Sigmoid colon (tissue), 7 donors: ENCODE data around the gene STOX2. TPM values are rescaled to one million over a fixed set of nuclear protein-coding genes. Genes with fewer than 3 reads are reported as not detected.
A peak's percentile ranks its signal among the peaks of the same experiment; 100 is the strongest.

Experiments
- DNase-seq: peaks from one replicate; pipeline ENCODE4 v3.0.0-alpha.2; 2019
- H3K27ac ChIP-seq, 4 donors: fragments of 200-600 bp; sonication (generic); one replicate each; pipeline ENCODE4 v1.5.1; 2016 to 2019; ENCODE audit warnings: mild to moderate bottlenecking in 1 of 4
- H3K27me3 ChIP-seq, 3 donors: fragments of 200-600 bp; sonication (generic); one replicate each; pipeline ENCODE4 v1.5.1; 2019; ENCODE audit warnings: mild to moderate bottlenecking in 1 of 3
- H3K36me3 ChIP-seq, 4 donors: fragments of 200-600 bp; sonication (generic); one replicate each; pipeline ENCODE4 v1.5.1; 2016 to 2019
- H3K4me1 ChIP-seq, 4 donors: fragments of 200-600 bp; sonication (generic); one replicate each; pipeline ENCODE4 v1.5.1; 2017 to 2019
- H3K4me3 ChIP-seq, 4 donors: fragments of 200-600 bp; sonication (generic); one replicate each; pipeline ENCODE4 v1.5.1; 2017 to 2019; ENCODE audit warnings: mild to moderate bottlenecking in 2 of 4, moderate library complexity in 1 of 4
- H3K9me3 ChIP-seq, 4 donors: fragments of 200-600 bp in 3 of 4; sonication (generic) in 3 of 4; one replicate each; pipeline versions ENCODE4 v1.5.1 to v1.6.1; 2013 to 2019
- EP300 ChIP-seq, 4 donors: sonication (generic); formaldehyde crosslinking; IDR thresholded peaks; one replicate each; pipeline ENCODE4 v1.6.1; 2017; ENCODE audit warnings: antibody characterized with exemption in 4 of 4
- POLR2A ChIP-seq, 2 donors: fragments of 450-650 bp; IDR thresholded peaks; one replicate each; pipeline ENCODE4 v1.6.1; 2016; ENCODE audit warnings: antibody characterized with exemption in 2 of 2, mild to moderate bottlenecking in 2 of 2, moderate library complexity in 2 of 2
- POLR2AphosphoS5 ChIP-seq, 4 donors: sonication (generic); formaldehyde crosslinking; IDR thresholded peaks; one replicate each; pipeline ENCODE4 v1.6.1; 2017; ENCODE audit warnings: antibody characterized with exemption in 4 of 4
- WGBS, 2 donors: extraction: QIAGEN DNeasy Blood & Tissue Kit; methylation state at CpG; one replicate each; pipeline ENCODE4 v1.1.7; 2013; 5-methylcytosine and 5-hydroxymethylcytosine counted together
- intact Hi-C: fragments of 100-400 bp; cut with DNase I; formaldehyde crosslinking; loops from one replicate; pipeline ENCODE4 v1.15.1; 2023
- polyA plus RNA-seq, 3 donors: library from polyadenylated mRNA; stranded (reverse); fragments of 200-250 nt; gene quantifications; one replicate each; pipeline ENCODE4 v1.2.3, GENCODE V29; 2013
- total RNA-seq, 4 donors: library from RNA; depleted of rRNA; stranded (reverse); fragments of >200 nt; gene quantifications; one replicate each; pipeline ENCODE4 v1.1.0, GENCODE V29; 2016
- TF ChIP-seq, protein P1 (sequence below), 4 experiments: fragments of 450-650 bp in 3 of 4; fragments of 200-600 bp in 1 of 4; IDR thresholded peaks; one replicate each; pipeline ENCODE4 v1.5.1; 2016 to 2019; ENCODE audit warnings: antibody characterized with exemption in 4 of 4, mild to moderate bottlenecking in 3 of 4, moderate library complexity in 2 of 4
- donor health status: healthy with polysubstance abuse.
- donor health status: Bipolar disorder and iron deficiency.
- donor health status: healthy.

Gene STOX2
- total and polyA plus RNA-seq, 7 donors = under 0.01 to 9.6 (median 2.2) TPM

- Histone ChIP-seq H3K4me3 (no peak overlapping the region), H3K9me3 (no peaks in the 10 kb centered on the region), H3K27me3 (no peaks in the 10 kb centered on the region), H3K36me3 (no peaks in the 10 kb centered on the region), H3K27ac (no peak overlapping the region), H3K4me1 (no peaks in the 10 kb centered on the region)
- TF ChIP-seq POLR2A (IDR thresholded peaks at IDR 0.05) (no peak), EP300 (IDR thresholded peaks at IDR 0.05) (no peak), POLR2AphosphoS5 (IDR thresholded peaks at IDR 0.05) (no peak)
- TF ChIP-seq, protein P1, sequence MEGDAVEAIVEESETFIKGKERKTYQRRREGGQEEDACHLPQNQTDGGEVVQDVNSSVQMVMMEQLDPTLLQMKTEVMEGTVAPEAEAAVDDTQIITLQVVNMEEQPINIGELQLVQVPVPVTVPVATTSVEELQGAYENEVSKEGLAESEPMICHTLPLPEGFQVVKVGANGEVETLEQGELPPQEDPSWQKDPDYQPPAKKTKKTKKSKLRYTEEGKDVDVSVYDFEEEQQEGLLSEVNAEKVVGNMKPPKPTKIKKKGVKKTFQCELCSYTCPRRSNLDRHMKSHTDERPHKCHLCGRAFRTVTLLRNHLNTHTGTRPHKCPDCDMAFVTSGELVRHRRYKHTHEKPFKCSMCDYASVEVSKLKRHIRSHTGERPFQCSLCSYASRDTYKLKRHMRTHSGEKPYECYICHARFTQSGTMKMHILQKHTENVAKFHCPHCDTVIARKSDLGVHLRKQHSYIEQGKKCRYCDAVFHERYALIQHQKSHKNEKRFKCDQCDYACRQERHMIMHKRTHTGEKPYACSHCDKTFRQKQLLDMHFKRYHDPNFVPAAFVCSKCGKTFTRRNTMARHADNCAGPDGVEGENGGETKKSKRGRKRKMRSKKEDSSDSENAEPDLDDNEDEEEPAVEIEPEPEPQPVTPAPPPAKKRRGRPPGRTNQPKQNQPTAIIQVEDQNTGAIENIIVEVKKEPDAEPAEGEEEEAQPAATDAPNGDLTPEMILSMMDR (IDR thresholded peaks at IDR 0.05) = no peak
- no peak for DNase-seq
- intact Hi-C loops = no loop called here
- WGBS, 2 donors = 87 to 88% methylated on average over 9 of the region's 9 CpGs
These were observed 117.7 kb downstream of the STOX2 start for GRCh38 chr4:184022679-184023383.

DNA sequence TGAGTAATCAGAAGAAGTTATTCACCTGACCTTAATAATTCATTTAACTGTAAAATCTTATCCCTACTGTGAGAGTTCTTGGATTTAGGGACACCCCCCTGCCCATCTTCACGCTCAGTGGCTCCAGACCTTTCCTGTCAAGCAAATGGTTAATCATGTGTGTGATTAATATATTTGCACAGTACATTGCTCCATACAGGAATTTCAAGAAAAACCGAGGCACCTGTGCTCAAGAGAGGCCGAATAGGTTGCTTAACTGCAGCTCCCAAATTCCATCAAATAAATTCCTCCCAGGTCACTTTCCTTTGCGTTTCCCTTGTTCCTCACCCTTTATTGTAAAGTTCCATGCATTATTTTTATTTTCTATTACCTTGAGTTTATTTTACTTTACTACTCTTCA lies 119.5 kb downstream of the STOX2 start:
- H3K9me3 ChIP-seq = no peaks in the 10 kb centered on the region
- intact Hi-C loops = no loop called here
- WGBS, 2 donors = 76 to 87% methylated on average over 4 of the region's 4 CpGs
- TF ChIP-seq POLR2AphosphoS5 (IDR thresholded peaks at IDR 0.05) (no peak), EP300 (IDR thresholded peaks at IDR 0.05) (no peak), POLR2A (IDR thresholded peaks at IDR 0.05) (no peak)
- TF ChIP-seq, protein P1 (IDR thresholded peaks at IDR 0.05) = no peak
- no peak overlapping the region for H3K27ac ChIP-seq
- DNase-seq = no peak
- no peaks in the 10 kb centered on the region for H3K27me3 ChIP-seq
- no peaks in the 10 kb centered on the region for H3K36me3 ChIP-seq
- H3K4me1 ChIP-seq = no peaks in the 10 kb centered on the region
- no peak overlapping the region for H3K4me3 ChIP-seq

DNA sequence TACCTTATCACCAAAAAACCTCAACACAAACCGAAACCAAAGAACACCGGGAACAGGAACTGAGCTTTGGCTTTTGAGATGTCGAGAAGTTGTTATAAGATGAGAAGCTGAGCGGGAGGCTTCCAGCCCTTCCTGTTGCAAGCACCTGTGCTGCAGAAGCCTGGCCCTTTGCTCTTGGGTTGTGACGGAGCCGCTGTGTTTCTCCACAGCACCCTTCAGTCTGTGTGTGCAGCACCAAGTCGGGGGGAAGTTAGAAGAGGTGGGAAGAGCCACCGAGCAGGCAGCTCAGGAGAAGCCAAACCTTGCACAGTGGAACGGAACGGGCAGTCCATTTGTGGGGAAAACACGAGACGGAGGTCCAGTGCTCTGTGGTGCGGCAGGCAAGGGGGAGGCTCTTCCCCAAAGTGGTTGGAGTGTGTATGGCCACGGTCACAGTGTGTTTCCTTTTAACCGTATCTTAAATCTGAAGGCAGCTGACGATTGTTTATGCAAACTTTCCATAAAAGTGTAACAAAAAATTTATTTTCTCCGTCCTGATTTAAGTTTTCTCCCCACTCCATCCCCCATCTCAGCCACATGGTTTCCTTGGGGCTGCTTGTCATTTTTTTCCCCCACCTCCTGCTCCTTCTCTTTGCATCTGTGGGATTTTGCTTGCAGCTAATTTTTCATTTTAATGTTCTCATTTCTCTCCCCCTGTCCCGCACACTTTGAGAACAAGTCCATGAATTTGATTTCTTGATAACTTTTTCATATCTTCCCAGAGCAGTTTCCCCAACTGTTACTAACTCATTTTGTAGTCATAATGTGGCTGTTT lies 123.7 kb downstream of the STOX2 start:
- Histone ChIP-seq H3K27me3 (no peaks in the 10 kb centered on the region), H3K4me3 (peak overlapping the region in 2 of 4 donors; percentile 26 to 33), H3K36me3 (no peaks in the 10 kb centered on the region), H3K27ac (no peak overlapping the region), H3K9me3 (no peaks in the 10 kb centered on the region), H3K4me1 (no peaks in the 10 kb centered on the region)
- DNase-seq = no peak
- TF ChIP-seq POLR2A (IDR thresholded peaks at IDR 0.05) (no peak), EP300 (IDR thresholded peaks at IDR 0.05) (no peak), POLR2AphosphoS5 (IDR thresholded peaks at IDR 0.05) (no peak)
- TF ChIP-seq, protein P1 (IDR thresholded peaks at IDR 0.05) = no peak
- intact Hi-C loops = no loop called here
- WGBS, 2 donors = 36 to 79% methylated on average over 18 of the region's 18 CpGs

- intact Hi-C loops = no loop called here
- H3K36me3 ChIP-seq = no peaks in the 10 kb centered on the region
- no peak for TF ChIP-seq POLR2A (IDR thresholded peaks at IDR 0.05)
- TF ChIP-seq POLR2AphosphoS5 (IDR thresholded peaks at IDR 0.05) = no peak
- no peak for TF ChIP-seq EP300 (IDR thresholded peaks at IDR 0.05)
- TF ChIP-seq, protein P1 (IDR thresholded peaks at IDR 0.05) = no peak
These were observed 124.9 kb downstream of the STOX2 start for GRCh38 chr4:184030036-184030435.

More at GRCh38 chr4:184030036-184030435, 124.9 kb downstream of the STOX2 start:
- Histone ChIP-seq H3K27me3 (no peaks in the 10 kb centered on the region), H3K9me3 (no peaks in the 10 kb centered on the region), H3K4me1 (no peaks in the 10 kb centered on the region), H3K27ac (no peak overlapping the region), H3K4me3 (no peak overlapping the region)
- DNase-seq = no peak
- WGBS, 2 donors = 86 to 91% methylated on average over 11 of the region's 11 CpGs
